SU-DHL-6 (cell line): ENCODE data around the gene BNC1.

Experiments used
- H2AFZ ChIP-seq: fragments of 200-600 bp; sonication (generic); 2 replicates; pipeline ENCODE4 v1.6.1; 2014; ENCODE audit warnings: low read depth, mild to moderate bottlenecking, moderate library complexity, mixed read lengths, antibody characterized with exemption, low read length; ENCODE audit not compliant: severe bottlenecking
- H3F3A ChIP-seq: fragments of 200-600 bp; shearing (Covaris generic); 2 replicates; pipeline ENCODE4 v1.6.0; 2016; ENCODE audit warnings: antibody characterized with exemption, mild to moderate bottlenecking; ENCODE audit not compliant: insufficient read depth
- H3K27ac ChIP-seq: fragments of 200-600 bp; sonication (generic); 2 replicates; pipeline ENCODE4 v1.5.1; 2016; ENCODE audit warnings: low read depth, mild to moderate bottlenecking, low read length, moderate library complexity, mixed read lengths
- H3K27me3 ChIP-seq: fragments of 200-600 bp; sonication (generic), shearing (Covaris generic); 2 replicates; pipeline ENCODE4 v1.6.0; 2014; ENCODE audit warnings: mild to moderate bottlenecking, low read length
- H3K36me3 ChIP-seq: fragments of 200-600 bp; sonication (generic); 2 replicates; pipeline ENCODE4 v1.6.1; 2014; ENCODE audit warnings: mild to moderate bottlenecking, low read length, mixed read lengths
- H3K4me2 ChIP-seq: fragments of 300-600, 200-600 bp; shearing (Covaris generic), sonication (generic); 2 replicates; pipeline ENCODE4 v1.6.0; 2014; ENCODE audit warnings: low read length, low read depth, mild to moderate bottlenecking; ENCODE audit not compliant: poor library complexity, severe bottlenecking
- H3K4me3 ChIP-seq: fragments of 200-600 bp; sonication (generic); 2 replicates; pipeline ENCODE4 v1.5.1; 2014; ENCODE audit warnings: antibody characterized with exemption, low read length, mild to moderate bottlenecking, mixed read lengths; ENCODE audit not compliant: insufficient read depth, poor library complexity, severe bottlenecking
- H3K79me2 ChIP-seq: fragments of 200-600 bp; sonication (generic); 2 replicates; pipeline ENCODE4 v1.6.1; 2014; ENCODE audit warnings: mild to moderate bottlenecking, low read length, moderate library complexity; ENCODE audit not compliant: insufficient read depth
- H3K9ac ChIP-seq: fragments of 200-600 bp; sonication (generic); 2 replicates; pipeline ENCODE4 v1.7.0; 2014; ENCODE audit warnings: mild to moderate bottlenecking, low read length
- H3K9me2 ChIP-seq: fragments of 200-600 bp; sonication (generic); replicated peaks from 2 replicates; pipeline ENCODE4 v1.6.1; 2014; ENCODE audit warnings: low read length; ENCODE audit not compliant: insufficient read depth
- H3K9me3 ChIP-seq: fragments of 200-600 bp; sonication (generic); 2 replicates; pipeline ENCODE4 v1.6.1; 2014; ENCODE audit warnings: low read length, mixed read lengths; ENCODE audit not compliant: insufficient read depth
- H4K20me1 ChIP-seq: fragments of 200-600 bp; sonication (generic); 2 replicates; pipeline ENCODE4 v1.6.1; 2014; ENCODE audit warnings: low read depth, mild to moderate bottlenecking, antibody characterized with exemption, low read length, moderate library complexity, mixed read lengths
- EZH2phosphoT487 ChIP-seq: fragments of 200-600 bp; sonication (generic), shearing (Covaris generic); conservative IDR thresholded peaks from 2 replicates; pipeline ENCODE4 v1.6.1; 2018; ENCODE audit warnings: mild to moderate bottlenecking, antibody characterized with exemption, low read length, moderate library complexity, mixed read lengths
- TF ChIP-seq, protein P1 (sequence below): fragments of 200-600 bp; sonication (generic); IDR thresholded peaks from one replicate; pipeline ENCODE4 v1.5.1; 2017; ENCODE audit warnings: antibody characterized with exemption, mild to moderate bottlenecking, low read length, moderate library complexity; ENCODE audit not compliant: insufficient read depth, poor library complexity, severe bottlenecking

Gene BNC1

DNA sequence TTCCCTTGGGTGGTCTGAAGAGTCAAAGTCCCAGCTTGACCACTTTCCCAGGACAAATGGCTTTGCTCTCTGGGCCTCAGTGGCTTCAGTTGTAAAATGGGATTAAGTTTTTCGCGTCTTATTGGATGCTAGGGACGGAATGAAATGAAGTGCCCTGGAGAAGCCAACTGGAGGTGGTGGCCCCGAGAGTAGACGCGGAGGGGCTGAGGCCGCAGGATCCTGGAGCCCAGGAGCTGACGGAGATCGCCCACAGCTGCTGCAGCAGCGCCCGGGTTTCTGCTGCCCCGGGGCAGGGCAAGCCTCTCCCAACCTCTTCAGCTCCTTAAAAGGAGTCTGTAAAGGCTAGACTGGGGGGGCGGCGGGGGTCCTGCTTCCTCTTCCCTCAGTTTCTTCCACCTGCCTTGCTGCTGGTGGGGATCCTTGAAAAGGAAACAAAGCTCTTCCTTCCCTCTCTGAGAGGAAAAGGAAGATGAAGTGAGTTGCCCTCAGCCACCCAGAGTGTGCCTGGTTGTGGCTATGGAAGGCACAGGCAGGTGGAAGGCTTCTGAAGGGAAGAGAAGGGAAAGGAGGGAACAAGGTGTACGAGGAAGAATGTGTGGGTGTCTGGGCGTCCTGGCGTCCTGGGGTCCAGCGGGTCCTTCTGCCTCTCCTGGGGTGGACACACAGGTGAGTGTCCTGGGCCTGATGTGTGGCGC, 967 bp upstream of the BNC1 start:
- no peaks in the 10 kb centered on the region for H3K27me3 ChIP-seq
- H4K20me1 ChIP-seq, result no peaks in the 10 kb centered on the region
- H3F3A ChIP-seq, result no peaks in the 10 kb centered on the region
- H3K9me3 ChIP-seq, result no peaks in the 10 kb centered on the region
- H3K36me3 ChIP-seq, result no peaks in the 10 kb centered on the region
- no peak overlapping the region for H3K9ac ChIP-seq
- no peak overlapping the region for H3K27ac ChIP-seq
- no peaks in the 10 kb centered on the region for H3K79me2 ChIP-seq
- no peaks in the 10 kb centered on the region for H3K9me2 ChIP-seq
- H3K4me3 ChIP-seq, result no peak overlapping the region
- no peak for TF ChIP-seq EZH2phosphoT487
- TF ChIP-seq, protein P1, sequence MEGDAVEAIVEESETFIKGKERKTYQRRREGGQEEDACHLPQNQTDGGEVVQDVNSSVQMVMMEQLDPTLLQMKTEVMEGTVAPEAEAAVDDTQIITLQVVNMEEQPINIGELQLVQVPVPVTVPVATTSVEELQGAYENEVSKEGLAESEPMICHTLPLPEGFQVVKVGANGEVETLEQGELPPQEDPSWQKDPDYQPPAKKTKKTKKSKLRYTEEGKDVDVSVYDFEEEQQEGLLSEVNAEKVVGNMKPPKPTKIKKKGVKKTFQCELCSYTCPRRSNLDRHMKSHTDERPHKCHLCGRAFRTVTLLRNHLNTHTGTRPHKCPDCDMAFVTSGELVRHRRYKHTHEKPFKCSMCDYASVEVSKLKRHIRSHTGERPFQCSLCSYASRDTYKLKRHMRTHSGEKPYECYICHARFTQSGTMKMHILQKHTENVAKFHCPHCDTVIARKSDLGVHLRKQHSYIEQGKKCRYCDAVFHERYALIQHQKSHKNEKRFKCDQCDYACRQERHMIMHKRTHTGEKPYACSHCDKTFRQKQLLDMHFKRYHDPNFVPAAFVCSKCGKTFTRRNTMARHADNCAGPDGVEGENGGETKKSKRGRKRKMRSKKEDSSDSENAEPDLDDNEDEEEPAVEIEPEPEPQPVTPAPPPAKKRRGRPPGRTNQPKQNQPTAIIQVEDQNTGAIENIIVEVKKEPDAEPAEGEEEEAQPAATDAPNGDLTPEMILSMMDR, result no peak
- no peak overlapping the region for H2AFZ ChIP-seq
- H3K4me2 ChIP-seq, result no peak overlapping the region

DNA sequence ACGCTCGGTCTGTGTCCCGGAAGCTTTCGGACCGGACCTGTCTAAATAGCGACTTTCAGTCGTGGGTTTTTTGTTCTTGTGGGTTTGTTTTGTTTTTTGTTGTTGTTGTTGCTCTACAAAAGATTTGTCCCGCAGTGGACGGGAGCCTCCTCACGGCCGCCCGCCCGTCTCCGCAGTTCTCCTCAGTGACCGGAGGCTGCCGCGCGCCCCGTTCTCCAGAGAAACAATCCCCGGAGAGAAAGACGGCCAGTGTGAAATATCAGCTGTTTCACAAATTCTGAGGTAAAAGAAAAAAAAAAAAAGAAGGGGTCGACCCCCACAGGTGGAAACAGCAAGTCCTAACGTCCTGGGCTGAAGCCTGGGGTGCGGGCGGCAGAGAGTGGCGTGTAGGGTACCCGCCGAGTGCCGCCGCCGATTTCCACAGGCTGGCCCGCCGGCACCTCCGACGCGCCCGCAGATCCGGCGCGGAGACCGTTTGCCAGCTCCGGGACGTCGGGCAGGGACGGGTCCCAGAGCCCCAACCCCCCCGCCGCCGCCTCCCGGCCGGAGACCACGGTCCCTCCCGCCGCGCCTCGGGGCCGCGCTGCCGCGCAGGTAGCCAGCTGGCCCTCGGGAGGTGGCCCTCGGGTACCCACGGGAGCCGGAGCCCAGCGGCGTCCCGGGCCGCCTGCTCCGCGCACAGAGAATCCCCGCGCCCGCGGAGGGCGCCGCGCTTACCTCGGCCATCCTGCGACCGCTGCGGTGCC, 478 bp downstream of the BNC1 start:
- no peak for TF ChIP-seq EZH2phosphoT487
- TF ChIP-seq, protein P1, result no peak
- Histone ChIP-seq H3K27ac (no peak overlapping the region), H3K79me2 (no peaks in the 10 kb centered on the region), H3K9ac (no peak overlapping the region), H3K9me2 (no peaks in the 10 kb centered on the region), H3K4me3 (no peak overlapping the region), H3K36me3 (no peaks in the 10 kb centered on the region), H4K20me1 (no peaks in the 10 kb centered on the region), H2AFZ (no peak overlapping the region), H3K9me3 (no peaks in the 10 kb centered on the region), H3K4me2 (no peak overlapping the region), H3K27me3 (no peaks in the 10 kb centered on the region), H3F3A (no peaks in the 10 kb centered on the region)

DNA sequence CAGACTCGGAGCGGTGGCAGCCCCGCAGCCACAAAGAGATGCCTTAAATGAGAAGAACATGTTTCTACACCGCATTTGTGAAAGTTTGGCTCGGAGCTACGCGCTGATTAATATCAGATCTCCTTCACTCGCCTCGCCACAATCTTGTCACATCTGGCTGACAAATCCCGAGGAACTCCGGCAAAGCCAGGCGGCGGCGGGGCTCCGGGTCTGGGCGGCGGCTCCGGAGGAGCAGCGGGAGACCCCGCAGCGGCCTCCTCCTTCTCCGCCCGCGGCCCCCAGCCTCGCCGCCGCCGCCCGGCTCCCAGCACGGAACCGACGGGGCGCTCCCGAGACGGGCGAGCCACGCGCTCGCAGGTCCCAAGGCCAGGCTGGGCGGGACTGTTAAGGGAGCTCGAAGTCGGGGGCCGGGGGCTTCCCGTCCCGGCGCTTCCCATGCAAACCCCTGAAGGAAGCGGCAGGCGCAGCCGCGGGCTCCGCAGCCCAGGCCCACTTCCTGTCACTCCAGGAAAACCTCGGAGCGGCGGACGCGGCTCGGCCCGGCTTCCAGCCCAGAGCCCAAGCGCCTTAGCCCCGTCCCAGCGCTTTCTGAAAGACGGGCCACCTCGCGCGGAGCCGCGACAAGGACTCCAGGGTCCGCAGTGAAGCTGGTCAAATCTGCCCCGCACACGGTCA, 1.2 kb downstream of the BNC1 start:
- Histone ChIP-seq H3K4me3 (no peak overlapping the region), H3K27me3 (no peaks in the 10 kb centered on the region)

More for the DNA sequence above, 1.2 kb downstream of the BNC1 start:
- no peak overlapping the region for H2AFZ ChIP-seq
- no peaks in the 10 kb centered on the region for H3F3A ChIP-seq
- no peak overlapping the region for H3K27ac ChIP-seq
- H3K9me3 ChIP-seq, result no peaks in the 10 kb centered on the region
- no peak for TF ChIP-seq EZH2phosphoT487
- TF ChIP-seq, protein P1, result no peak
- H3K79me2 ChIP-seq, result no peaks in the 10 kb centered on the region
- no peaks in the 10 kb centered on the region for H3K9me2 ChIP-seq
- H3K4me2 ChIP-seq, result no peak overlapping the region
- no peak overlapping the region for H3K9ac ChIP-seq
- no peaks in the 10 kb centered on the region for H4K20me1 ChIP-seq
- H3K36me3 ChIP-seq, result no peaks in the 10 kb centered on the region
